Body of pancreas (tissue), 4 donors: ENCODE measurements around the gene ADAM15.

Experiments used
- CTCF ChIP-seq, 7 experiments: fragments of 450-650 bp in 4 of 7; fragments of 200-600 bp in 3 of 7; sonication (generic) in 3 of 7; IDR thresholded peaks; one replicate each; pipeline ENCODE4 v1.5.1; 2016 to 2019; ENCODE audit warnings: antibody characterized with exemption in 7 of 7
- POLR2A ChIP-seq, 3 donors: fragments of 450-650 bp; IDR thresholded peaks; one replicate each; pipeline ENCODE4 v1.6.1; 2016; ENCODE audit warnings: antibody characterized with exemption in 3 of 3, mild to moderate bottlenecking in 2 of 3

DNA sequence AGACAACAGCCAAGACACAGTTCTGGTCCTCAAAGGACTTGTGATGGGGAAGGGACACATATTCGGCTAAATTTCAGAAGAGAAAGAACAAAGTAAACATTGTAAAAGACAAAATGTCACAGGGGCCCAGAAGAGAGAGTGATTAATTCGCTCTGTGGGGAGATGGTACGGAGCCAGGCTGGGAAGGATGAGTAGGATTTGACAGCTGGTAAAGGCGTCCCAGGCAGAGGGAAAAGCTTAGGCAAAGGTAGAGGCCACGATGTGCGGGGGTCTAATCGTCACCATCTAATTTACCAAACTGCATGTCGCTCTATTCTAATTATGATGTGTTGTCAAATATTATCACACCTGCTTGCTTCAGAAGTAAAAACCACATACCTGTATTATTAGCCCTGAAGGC, 59.3 kb downstream of the ADAM15 start:
- TF ChIP-seq CTCF (IDR thresholded peaks at IDR 0.05) (no peak), POLR2A (IDR thresholded peaks at IDR 0.05) (no peak)
